Embryonic facial prominence (tissue), 1 donor: ENCODE results near the gene TCAF2.
"Not testable (repeated sequence)": the region's sequence is repeated elsewhere in the genome, so short reads cannot be mapped to it uniquely, and the experiment has no call there.

ENCODE experiments used
- DNase-seq: peaks from one replicate; pipeline ENCODE4 v3.0.0-alpha.2; 2016; ENCODE audit errors: extremely low spot score

The TCAF2 gene

DNA sequence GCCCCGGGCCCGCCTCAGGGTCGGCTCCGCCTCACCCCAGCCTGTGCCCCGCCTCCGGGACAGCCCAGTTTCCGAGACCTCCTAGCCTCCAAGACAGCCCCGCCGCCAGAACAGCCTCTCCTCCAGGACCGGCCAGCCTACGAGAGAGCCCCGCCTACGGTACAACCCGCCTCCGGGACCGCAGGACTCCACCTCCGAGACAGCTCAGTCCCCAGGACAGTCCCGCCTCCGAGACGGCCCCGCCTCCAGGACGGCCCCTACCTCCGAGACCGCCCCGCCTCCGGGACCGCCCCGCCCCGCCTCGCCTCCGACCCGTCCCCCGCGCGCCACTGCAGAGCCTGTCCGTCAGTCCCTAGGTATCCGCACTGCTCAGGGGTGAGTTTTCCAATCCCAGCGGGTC is at the start of gene TCAF2:
Gene TCAF2 (plus strand): TSS at position 329 of the 400 bp plus-strand sequence.
- DNase-seq: not testable (repeated sequence)

DNA sequence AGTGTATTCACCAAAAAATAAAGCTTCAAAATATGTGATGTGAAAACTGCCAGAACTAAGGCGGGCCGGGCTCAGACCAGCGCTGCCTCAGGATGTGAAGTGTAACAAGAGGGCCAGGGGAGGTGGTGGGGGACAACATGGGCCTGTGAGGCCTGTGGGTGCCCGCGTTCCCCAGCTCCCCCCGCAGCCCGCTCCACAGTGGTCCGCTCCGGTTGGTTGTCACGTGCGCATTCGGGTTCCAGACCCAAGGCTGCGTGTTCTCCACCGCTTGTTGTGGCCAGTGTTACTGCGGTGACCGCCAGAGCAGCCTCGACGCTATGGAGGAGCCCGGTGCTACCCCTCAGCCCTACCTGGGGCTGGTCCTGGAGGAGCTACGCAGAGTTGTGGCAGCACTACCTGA is 49.3 kb upstream of the TCAF2 start, which contains the start of gene CTAGE15:
Gene CTAGE15 (plus strand): TSS at position 301 of the 400 bp plus-strand sequence. CDS start 17 bp downstream, at position 318.
- not testable (repeated sequence) for DNase-seq

DNA sequence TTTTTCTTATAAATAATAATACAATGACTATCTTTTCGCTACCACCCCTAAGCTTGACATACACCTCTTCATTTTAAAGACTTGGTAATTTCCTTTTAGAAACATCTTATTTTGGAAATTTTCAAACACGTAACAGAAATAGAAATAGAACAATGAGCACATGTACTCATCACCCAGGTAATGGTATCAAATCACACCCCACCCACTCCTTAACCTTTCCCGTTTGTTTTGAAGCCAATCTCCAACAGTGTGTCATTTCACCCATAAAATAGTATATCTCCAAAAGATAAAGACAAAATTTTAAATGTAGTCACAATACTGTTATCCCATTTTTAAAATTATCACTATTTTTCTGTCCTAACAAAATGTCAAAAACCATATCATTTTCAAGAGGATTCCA is 32.6 kb upstream of the TCAF2 start:
- DNase-seq: not testable (repeated sequence)

DNA sequence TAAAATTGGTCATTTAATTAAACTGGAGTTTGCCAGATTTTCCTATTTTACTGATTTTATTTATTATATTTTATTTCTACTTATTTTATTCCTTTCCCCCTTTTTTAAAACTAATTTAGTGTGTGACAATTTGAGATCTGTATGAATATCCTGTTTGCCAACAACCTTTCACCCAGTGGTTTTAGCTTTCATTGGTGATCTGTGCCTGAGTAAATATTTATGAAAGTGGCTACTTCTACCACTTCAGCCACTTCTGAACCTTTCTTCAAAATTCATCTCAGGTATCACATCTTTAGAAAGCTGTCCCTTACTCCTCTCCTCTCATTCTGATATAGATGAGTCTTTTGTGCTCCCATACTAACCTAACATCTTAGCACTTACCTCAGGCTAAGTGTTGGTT is 30.9 kb upstream of the TCAF2 start:
- DNase-seq: not testable (repeated sequence)

DNA sequence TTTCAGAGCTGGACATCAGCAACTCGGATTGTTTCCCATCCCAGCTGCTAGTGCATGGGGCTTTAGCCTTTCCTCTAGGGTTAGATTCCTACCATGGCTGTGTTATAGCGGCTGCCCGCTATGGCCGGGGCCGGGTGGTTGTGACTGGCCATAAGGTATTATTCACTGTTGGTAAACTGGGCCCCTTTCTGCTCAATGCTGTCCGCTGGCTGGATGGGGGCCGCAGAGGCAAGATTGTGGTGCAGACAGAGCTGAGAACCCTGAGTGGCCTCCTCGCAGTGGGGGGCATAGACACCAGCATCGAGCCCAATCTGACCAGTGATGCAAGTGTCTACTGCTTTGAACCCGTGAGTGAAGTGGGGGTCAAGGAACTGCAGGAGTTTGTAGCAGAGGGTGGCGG is 22.7 kb upstream of the TCAF2 start:
- not testable (repeated sequence) for DNase-seq

DNA sequence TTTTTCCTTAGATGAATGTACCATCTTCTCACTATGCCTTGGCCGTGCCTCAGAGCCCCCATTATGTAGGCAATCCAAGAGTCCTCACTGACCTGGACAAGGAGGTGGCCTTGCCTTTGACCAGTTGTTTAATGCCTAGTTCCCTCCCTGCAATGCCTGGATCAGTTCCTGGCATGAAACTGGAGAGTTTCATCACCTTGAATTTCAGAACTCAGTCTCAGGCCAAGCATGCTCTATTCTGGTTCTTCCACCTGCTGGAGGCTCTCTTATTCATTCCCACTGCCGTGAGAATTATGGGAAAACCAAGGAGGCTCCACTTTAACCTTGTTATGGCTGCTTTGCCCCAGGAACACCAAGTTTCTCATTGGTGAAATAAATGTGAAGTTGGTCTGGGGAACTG is 17.2 kb upstream of the TCAF2 start:
- DNase-seq: not testable (repeated sequence)

DNA sequence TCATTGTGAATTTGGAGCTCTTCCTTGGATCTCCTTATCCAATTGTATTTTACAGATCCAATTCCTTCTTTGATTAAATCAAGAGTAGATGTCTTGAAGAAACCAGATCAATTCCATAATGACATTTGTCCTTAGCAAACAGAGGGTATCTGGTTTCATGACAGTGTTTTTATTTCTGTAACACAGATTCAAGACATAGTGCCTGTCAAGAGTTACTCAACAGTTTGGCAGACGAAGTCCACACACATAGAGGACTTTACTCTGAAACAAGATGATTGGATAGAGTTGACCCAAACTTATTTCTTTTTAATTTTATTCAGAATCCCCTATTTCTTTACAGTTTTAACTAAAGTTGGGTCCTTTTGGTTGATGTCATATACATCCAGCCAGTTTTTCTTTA is 14.7 kb upstream of the TCAF2 start:
- not testable (repeated sequence) for DNase-seq

DNA sequence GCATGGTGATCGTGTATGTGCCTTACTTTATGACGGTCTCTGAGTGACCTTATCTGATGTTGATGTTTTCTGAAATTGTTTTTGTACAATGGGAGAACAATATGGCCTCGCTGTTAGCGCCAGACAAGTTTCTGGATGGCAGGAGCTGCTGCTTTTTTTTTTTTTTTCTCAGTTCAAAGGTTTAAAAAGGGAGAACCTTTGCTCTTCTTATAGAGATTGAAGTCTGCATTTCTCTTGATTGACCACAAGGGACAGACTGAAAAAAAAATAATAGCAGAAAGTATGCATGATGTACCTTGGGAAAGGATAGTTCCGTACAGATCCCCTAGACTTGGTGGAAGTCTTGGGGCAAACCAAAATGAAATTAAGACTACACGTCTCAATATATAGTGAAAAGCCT is 5.2 kb upstream of the TCAF2 start:
- not testable (repeated sequence) for DNase-seq

DNA sequence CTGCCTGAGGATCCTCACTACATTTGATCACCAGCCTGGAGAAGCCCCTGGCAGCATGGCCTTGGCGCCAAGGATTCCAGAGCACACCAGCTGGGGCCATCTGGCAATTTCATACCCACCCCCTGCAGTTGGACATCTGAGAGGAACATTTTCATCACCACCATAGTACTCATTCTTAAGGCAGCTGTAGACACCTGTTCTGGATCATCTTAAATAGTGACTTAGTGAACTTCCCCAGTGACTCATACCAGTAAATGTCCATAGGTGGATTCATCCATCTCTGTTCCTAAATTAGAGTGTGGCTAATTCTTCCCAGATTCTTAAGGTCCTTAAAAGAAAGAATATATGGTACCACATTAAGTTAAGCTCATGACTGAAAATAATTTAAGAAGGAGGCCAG is 3.6 kb upstream of the TCAF2 start:
- DNase-seq: not testable (repeated sequence)

DNA sequence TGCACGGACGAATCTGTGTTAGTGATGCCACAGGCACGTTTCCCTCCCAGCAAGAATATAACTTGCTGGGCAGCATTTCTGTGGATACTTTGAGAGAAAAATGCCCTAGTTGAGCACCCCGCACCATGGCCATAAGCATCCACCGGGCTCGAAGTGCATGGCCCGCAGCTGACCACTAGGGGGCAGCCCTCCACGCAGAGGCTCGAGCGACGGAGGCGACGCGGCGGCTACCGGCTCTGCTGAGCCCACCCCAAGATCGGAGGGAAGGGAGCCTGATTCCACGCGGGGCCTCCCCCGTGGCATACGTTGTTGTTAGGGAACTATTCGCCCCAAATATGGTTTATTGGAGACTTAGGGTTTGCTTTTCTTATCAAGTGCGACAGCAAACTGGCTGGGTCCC is 716 bp upstream of the TCAF2 start:
- DNase-seq: not testable (repeated sequence)

DNA sequence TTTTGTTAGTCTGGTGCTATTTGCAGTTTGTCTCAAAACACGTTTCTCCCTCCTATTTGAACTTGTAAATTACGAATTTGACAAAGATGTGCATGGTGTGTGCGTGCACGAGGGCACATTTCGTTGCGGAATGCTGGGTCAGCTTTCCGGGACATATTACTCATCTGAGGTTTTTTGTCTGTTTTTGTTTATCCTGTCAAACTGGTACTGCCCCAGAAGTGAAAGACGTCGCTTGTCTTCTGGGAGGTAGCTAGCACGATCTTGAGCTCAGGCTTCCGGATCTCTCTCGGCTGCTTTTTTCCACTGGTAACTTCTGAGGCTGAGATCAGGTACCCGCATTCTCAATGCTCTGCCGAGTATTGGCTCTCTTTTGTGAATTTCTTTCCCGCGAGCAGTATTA is 401 bp downstream of the TCAF2 start:
- not testable (repeated sequence) for DNase-seq

DNA sequence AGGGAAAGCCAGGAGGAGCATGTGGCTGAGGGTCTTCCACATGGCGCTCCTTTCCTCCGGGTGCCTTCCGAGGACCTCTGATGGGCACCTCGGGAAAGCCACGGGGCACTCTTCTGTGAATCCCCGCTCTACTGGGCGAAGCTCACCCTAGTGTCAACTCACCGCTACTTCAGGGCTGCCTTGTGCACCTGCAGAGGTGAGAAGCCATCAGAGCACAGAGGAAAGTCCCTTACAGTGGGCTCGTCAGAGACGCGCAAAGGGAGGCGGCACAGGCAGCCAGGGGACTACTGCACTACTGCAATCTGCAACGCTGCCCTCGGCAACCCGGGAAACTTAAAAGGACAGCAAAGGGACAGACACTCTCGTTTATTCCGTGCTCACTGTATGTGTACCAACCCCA is 1.4 kb downstream of the TCAF2 start:
- not testable (repeated sequence) for DNase-seq

DNA sequence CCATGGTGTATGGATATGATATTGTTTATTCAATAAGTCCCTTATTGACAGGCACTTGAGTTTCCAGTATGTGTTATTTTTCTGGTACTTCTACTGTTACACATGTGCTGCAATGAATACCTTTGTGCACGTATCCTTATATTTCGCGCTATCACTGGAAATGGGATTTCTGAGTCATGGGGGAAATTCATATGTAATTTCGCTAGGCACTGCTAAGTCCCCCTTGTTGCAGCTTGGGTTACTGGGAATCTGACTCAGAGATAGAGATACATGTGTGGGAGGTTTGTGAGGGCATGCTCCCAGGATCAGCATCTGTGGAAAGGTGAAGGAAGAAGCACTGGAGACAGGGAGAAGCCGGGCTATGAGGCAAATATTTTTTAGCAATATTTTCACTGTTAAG is 9.9 kb downstream of the TCAF2 start:
- DNase-seq: not testable (repeated sequence)

DNA sequence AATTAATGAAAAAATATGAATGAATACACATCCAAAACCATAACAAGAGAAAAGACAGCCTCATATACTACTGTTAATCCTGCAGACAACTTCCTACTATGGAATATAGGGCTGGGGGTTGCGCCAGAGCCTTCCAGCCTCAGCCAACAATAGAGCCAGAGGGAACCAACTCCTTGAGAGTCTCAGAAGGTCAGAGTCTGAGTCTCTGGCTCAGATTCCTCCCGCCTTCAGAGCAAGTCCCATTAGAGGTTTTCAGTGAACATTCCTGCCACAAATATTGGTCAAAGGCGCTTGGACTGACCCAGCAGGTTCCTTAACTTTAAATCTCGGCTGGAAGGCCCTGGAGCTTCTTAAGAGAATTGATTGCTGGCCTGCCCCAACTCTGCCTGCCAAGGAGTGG is 11.7 kb downstream of the TCAF2 start:
- DNase-seq: not testable (repeated sequence)

DNA sequence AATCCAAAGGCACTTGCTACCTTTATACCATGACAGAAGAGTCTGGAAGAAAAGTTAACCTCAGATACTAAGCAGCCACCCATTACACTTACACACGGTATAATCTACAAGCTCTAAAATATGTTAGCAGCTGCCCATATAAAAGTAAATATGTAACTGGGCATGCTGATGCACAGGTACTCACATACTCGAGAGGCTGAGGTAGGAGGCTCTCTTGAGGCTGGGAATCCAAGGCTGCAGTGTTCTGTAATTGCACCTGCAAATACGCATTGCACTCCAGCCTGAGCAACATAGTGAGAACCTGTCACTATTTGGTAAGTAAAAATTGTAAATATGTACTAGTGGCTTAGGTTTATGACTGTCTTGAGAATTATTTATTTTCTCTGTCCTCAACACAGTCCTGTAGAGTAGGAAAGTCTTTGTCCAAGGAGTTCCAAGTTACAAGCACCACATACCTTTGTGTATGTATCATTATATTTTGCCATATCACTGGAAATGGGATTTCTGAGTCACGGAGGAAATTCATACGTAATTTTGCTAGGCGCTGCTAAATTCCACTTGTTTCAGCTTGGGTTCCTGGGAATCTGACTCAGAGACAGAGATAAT is 12.3 kb downstream of the TCAF2 start:
- not testable (repeated sequence) for DNase-seq

DNA sequence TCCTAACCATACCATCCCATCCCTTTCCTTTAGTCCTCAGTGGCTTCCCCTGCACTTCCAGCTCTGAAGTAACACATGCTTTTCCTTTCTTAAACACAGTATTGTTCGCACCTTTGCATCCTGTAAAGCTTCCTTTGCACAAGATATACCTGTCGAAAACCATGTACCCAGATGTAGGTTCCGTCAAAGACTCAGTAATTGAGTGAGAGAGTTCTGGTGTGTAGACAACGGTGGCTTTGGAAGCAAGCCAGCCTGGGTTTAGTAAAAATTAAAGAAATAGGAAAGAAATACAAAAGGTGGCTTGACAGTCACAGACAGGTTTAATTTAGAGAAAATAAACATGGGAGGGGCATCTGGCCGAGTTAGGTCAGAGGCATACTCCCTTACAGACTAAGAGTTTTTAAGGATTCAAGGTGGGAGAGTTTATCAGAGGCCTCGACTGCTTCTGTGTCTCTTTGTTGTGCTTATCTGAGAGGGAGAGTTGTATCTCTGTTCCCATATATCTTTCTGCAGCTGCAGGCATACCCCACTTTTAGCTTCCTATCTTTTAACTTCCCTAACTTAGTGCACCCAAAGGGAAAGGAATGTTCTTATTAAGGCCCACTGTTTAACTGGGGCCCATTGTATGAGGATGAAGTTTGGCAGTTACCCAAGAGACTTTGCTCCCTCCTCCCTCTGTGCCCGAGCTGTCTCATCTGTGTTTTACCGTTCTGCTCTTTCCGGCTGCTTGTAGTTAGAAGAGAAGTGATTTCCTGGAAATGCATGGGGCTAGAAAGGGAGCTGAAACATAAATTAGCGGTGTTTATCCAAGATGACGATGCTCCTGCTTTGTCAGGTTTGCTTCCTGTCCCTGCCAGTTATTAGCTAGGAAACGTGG is 14.8 kb downstream of the TCAF2 start:
- not testable (repeated sequence) for DNase-seq

DNA sequence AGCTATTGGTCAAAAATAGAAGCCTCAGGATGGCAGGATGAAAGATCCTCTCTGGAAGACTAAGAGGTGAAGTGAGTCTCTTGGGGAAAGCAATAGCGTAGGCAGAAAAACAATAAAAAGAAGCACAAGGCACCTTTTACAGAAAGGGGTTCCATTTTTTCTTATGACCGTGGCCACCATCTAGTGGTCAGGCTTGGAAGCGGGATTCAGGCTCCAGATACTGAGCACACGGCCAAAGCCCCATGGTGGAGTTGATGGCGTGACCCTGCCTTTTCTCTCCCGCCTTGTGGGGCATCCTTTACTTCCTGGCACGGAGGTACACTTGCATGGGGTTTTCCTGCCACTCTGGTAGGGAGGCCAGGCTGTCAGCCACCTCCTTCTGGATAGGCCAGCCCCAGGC is 18.6 kb downstream of the TCAF2 start:
- DNase-seq: not testable (repeated sequence)

DNA sequence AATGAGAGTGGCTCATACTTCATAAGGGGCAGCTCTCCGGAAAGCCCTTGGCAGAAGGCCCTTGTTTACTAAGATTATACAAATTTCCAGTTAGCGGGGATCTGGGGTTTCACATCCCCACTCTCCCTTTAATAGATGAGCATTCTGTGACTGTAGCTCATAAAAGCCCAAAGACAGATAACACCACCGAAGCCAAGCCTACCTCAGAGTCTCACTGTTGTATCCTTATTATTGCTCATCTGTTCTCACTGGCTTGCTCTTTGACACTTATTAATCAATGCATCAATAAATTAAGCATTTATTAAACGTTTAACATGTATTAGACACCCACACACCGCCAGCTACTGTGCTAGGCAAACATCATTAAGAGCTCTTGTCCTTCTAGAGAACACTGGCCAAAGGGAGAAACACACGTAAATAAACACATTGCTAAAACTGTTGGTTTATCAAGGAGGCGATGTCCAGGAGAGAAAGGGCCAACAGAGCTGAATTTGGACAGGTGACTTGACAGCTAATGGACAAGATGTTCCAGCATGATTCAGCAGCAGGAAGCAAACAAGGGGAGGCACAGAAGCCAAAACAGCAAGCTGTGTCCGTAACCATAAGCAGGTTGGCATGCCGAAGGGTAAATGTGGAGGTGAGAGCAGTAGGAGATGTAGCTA is 19.9 kb downstream of the TCAF2 start:
- not testable (repeated sequence) for DNase-seq

DNA sequence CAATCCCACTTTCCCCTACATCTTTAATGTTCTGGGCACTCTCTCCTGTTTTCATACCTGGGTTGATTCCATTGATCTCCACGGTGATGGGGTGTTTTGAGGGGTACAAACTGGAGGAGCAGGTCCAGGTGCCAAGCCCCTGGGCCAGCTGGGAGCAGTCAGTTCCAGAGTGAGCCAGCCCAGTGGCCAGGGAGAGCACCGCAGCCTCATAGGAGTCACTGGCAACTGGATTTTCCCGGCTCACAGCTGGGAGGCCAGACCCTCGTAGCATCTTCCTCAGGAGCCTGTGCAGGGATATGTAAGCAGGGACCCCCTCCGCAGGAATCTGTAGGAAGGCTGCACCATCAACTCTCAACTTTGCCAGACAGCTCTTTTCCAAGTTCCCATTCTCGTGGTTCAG is 25.8 kb downstream of the TCAF2 start:
- not testable (repeated sequence) for DNase-seq

DNA sequence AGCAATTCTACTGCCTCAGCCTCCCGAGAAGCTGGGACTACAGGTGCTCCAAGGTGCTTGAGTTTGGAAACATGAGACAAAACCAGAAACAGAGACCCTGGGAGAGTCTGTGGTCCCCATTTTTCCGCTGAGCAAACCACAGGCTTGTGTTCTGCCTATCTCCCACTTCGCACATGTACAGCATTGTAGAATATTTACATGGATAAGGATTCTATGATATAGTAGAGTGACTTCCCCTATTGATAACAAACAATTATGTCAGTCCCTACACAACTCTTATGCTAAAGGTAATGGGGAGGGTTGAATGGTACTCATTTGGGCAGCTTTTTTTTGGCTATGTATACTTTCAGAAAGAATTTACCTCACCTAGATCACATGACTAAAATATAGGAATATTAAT is 29.1 kb downstream of the TCAF2 start:
- not testable (repeated sequence) for DNase-seq

DNA sequence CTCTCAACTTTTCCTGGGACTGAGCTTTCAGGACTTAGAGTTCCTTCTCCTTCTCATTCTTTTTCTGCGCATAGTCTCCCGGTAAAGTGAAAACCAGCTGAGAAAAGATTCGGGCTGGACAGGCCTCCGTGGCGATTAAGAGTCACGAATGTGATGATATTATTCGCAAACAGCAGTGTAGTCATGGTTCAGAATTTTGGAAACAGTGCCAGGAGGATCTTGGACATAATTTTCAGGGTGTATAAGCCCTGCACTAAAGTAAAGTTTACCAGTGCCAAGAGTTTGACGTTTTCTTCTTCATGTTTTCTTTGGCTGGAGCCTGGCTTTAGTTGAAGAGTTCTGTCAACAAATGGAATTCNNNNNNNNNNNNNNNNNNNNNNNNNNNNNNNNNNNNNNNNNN is 29.7 kb downstream of the TCAF2 start:
- not testable (repeated sequence) for DNase-seq
